ENCODE results near the gene GLCCI1.
"Not testable (repeated sequence)": the region's sequence is repeated elsewhere in the genome, so short reads cannot be mapped to it uniquely, and the experiment has no call there.

The GLCCI1 gene

DNA sequence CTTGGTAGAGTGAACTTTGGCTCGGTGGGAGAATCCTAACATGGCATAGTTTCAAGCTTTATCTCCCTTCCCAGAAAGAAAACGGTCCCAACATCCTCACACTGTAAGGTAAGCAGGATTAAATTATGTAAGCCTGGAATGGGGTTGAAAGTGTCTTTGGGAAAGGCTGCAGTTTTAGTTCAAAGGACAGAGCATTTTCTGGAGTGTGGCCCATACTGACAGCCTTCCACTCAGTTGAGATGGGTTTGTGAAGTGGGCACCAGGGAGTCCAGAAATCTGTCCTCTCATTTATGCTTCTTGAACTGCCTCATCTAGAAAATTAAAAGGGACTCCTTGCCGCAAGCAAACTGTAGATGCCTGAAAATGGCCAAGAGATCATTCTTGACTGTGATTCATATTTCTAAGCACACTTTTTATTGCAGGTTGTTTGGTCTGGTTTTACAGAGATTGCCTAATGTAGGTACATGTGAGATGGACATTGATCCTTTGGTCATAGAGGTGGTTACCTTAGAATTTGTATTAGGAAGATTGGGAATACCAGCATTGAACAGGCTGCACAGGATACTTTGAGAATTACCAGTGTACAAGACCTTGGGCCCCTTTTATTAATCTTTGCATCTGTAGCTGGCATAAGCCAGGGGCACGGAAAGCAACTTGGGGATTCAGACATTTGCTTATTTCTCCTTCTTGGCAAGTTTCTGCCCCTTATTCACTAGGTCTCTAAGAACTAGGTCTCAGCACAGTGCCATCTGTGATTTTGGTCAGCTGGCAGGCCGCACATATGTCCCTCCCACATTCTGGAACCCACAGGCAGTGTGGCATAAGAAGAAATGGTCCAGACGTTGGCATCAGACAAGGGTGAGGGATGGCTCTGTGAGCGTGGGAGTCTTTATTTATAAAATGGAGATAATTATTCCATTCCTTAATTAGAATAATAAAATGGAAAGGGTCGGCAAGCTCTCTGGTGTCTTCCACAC, 125.9 kb downstream of the GLCCI1 start:
- H3K9me3 ChIP-seq (ENCODE audit: insufficient read depth, low read depth, low read length): no peaks in the 10 kb centered on the region
- no peak overlapping the region for H2AFZ ChIP-seq (ENCODE audit: low read length)
- H3K9me2 ChIP-seq (replicated peaks; ENCODE audit: low read depth, low read length): no peaks in the 10 kb centered on the region
- no peak overlapping the region for H3K4me2 ChIP-seq (ENCODE audit: low read depth, low read length, poor library complexity, severe bottlenecking)
- no peaks in the 10 kb centered on the region for H3F3A ChIP-seq (ENCODE audit: low read depth)
- peaks cover 4% of the 10 kb centered on the region; the same call in 1 of the 2 replicates for H3K36me3 ChIP-seq (ENCODE audit: insufficient read depth, low read length)
- no peak overlapping the region for H3K9ac ChIP-seq (ENCODE audit: low read depth, low read length, poor library complexity, severe bottlenecking)
- no peaks in the 10 kb centered on the region for H3K4me1 ChIP-seq (ENCODE audit: insufficient read depth, low read length, poor library complexity, severe bottlenecking)
- H3K4me3 ChIP-seq (ENCODE audit: low read length, poor library complexity, severe bottlenecking): no peak overlapping the region
- no peaks in the 10 kb centered on the region for H3K79me2 ChIP-seq (ENCODE audit: insufficient read depth, low read length)
- H3K27me3 ChIP-seq (ENCODE audit: insufficient read depth, low read length, poor library complexity, severe bottlenecking): no peaks in the 10 kb centered on the region
- H4K20me1 ChIP-seq (ENCODE audit: insufficient read depth, low read length, poor library complexity, severe bottlenecking): no peaks in the 10 kb centered on the region
- no peak for TF ChIP-seq EZH2phosphoT487 (IDR thresholded peaks at IDR 0.05; ENCODE audit: borderline replicate concordance)
- TF ChIP-seq, protein P1, sequence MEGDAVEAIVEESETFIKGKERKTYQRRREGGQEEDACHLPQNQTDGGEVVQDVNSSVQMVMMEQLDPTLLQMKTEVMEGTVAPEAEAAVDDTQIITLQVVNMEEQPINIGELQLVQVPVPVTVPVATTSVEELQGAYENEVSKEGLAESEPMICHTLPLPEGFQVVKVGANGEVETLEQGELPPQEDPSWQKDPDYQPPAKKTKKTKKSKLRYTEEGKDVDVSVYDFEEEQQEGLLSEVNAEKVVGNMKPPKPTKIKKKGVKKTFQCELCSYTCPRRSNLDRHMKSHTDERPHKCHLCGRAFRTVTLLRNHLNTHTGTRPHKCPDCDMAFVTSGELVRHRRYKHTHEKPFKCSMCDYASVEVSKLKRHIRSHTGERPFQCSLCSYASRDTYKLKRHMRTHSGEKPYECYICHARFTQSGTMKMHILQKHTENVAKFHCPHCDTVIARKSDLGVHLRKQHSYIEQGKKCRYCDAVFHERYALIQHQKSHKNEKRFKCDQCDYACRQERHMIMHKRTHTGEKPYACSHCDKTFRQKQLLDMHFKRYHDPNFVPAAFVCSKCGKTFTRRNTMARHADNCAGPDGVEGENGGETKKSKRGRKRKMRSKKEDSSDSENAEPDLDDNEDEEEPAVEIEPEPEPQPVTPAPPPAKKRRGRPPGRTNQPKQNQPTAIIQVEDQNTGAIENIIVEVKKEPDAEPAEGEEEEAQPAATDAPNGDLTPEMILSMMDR (conservative IDR thresholded peaks at IDR 0.05; ENCODE audit: low read length): no peak

DNA sequence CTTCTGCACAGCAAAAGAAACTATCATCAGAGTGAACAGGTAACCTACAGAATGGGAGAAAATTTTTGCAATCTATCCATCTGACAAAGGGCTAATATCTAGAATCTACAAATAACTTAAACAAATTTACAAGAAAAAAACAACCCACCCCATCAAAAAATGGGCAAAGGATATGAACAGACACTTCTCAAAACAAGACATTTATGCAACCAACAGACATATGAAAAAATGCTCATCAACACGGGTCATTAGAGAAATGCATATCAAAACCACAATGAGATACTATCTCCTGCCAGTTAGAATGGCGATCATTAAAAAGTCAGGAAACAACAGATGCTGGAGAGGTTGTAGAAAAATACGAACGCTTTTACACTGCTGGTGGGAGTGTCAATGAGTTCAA, 132.7 kb downstream of the GLCCI1 start:
- H3K9me2 ChIP-seq (replicated peaks; ENCODE audit: low read depth, low read length); H3K4me3 ChIP-seq (ENCODE audit: low read length, poor library complexity, severe bottlenecking); H2AFZ ChIP-seq (ENCODE audit: low read length); H3F3A ChIP-seq (ENCODE audit: low read depth); H3K9me3 ChIP-seq (ENCODE audit: insufficient read depth, low read depth, low read length); H3K36me3 ChIP-seq (ENCODE audit: insufficient read depth, low read length); H3K79me2 ChIP-seq (ENCODE audit: insufficient read depth, low read length); H3K27me3 ChIP-seq (ENCODE audit: insufficient read depth, low read length, poor library complexity, severe bottlenecking); H4K20me1 ChIP-seq (ENCODE audit: insufficient read depth, low read length, poor library complexity, severe bottlenecking); H3K9ac ChIP-seq (ENCODE audit: low read depth, low read length, poor library complexity, severe bottlenecking); H3K4me1 ChIP-seq (ENCODE audit: insufficient read depth, low read length, poor library complexity, severe bottlenecking); H3K4me2 ChIP-seq (ENCODE audit: low read depth, low read length, poor library complexity, severe bottlenecking): not testable (repeated sequence)

DNA sequence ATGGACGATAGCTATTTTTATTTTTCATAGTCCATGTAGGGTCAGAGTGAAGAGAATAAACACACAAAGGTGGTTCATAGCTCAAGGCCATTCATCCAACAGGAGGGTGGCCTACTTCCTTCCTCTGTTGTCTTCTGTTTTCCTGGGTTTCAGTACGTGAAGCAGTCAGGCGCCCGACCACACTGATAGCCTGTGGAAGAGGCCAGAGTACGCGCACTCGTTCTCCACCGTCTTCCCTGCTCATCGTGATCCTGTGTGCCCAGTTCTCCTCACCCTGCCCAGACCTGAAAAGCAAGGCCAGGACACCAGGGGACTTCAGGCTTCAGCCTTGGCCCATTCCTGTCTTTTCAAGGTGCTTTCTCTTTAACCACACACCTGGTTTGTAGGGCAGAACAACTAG, 134.7 kb downstream of the GLCCI1 start:
- Histone ChIP-seq H3K4me3 (ENCODE audit: low read length, poor library complexity, severe bottlenecking) (no peak overlapping the region), H3K36me3 (ENCODE audit: insufficient read depth, low read length) (no peaks in the 10 kb centered on the region), H3K4me2 (ENCODE audit: low read depth, low read length, poor library complexity, severe bottlenecking) (no peak overlapping the region), H3K27me3 (ENCODE audit: insufficient read depth, low read length, poor library complexity, severe bottlenecking) (no peaks in the 10 kb centered on the region), H3K79me2 (ENCODE audit: insufficient read depth, low read length) (no peaks in the 10 kb centered on the region), H3K9me3 (ENCODE audit: insufficient read depth, low read depth, low read length) (peaks cover 9% of the 10 kb centered on the region; the same call in 1 of the 2 replicates), H3K9ac (ENCODE audit: low read depth, low read length, poor library complexity, severe bottlenecking) (no peak overlapping the region), H3K4me1 (ENCODE audit: insufficient read depth, low read length, poor library complexity, severe bottlenecking) (no peaks in the 10 kb centered on the region), H4K20me1 (ENCODE audit: insufficient read depth, low read length, poor library complexity, severe bottlenecking) (no peaks in the 10 kb centered on the region), H2AFZ (ENCODE audit: low read length) (no peak overlapping the region), H3F3A (ENCODE audit: low read depth) (no peaks in the 10 kb centered on the region), H3K9me2 (replicated peaks; ENCODE audit: low read depth, low read length) (no peaks in the 10 kb centered on the region)
- no peak for TF ChIP-seq EZH2phosphoT487 (IDR thresholded peaks at IDR 0.05; ENCODE audit: borderline replicate concordance)
- TF ChIP-seq, protein P1 (conservative IDR thresholded peaks at IDR 0.05; ENCODE audit: low read length): no peak
